Measurements from ENCODE around the gene NPL.

Gene NPL

DNA sequence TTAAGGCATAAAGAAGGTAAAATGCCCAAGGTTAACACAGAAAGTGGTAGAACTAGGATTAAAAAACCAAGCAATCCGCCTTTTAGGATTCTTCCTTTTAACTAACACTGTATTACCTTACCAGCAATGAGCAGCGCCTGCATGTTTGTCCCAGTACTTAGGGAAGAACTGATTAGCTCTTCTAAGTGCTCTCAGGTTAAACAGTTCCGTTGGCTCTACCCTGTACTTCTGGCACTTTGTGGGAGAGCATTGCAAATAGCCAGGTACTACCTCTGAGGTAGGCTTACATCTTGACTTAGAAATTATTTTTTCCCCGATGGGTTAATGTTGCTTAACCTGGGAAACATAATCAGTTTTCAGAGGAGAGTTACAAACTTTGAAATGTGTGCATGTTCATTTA is 71.1 kb downstream of the NPL start:
- no peak for TF ChIP-seq CTCF (IDR thresholded peaks at IDR 0.05)
- H3K4me1 ChIP-seq, result no peaks in the 10 kb centered on the region
- no peak overlapping the region for H3K27ac ChIP-seq
- H3K9me3 ChIP-seq (ENCODE audit: control insufficient read depth, low read length), result no peaks in the 10 kb centered on the region
- peaks cover 2% of the 10 kb centered on the region for H3K79me2 ChIP-seq
- no peak overlapping the region for H2AFZ ChIP-seq
- H3K27me3 ChIP-seq (ENCODE audit: control insufficient read depth, insufficient read depth, low read length), result no peaks in the 10 kb centered on the region
- no peak overlapping the region for H3K4me3 ChIP-seq (ENCODE audit: low read depth, low read length)
- H3K4me2 ChIP-seq (ENCODE audit: low read length), result no peak overlapping the region
- no peaks in the 10 kb centered on the region for H3K36me3 ChIP-seq (ENCODE audit: control insufficient read depth, insufficient read depth, low read length)
- H3K9ac ChIP-seq, result no peak overlapping the region

DNA sequence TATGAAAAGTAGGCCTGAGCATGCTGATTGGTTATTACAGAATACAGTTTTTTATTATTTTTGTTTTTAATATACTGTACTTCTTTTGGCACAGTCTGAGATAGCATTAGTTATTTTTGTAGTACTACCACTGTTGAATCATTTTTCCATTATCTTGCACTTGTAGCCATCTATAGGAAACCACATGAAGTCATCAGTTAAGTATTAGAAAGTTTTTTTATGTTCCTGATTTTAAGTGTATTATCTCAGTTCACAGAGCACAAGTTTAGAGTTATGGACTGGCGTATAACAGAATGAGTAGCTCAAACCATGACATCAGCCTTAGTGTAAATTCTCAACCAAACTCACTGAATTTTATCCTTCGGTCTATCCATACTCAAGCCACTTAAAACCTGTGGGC is 72.4 kb downstream of the NPL start:
- H3K4me3 ChIP-seq (ENCODE audit: low read depth, low read length), result no peak overlapping the region
- H3K4me1 ChIP-seq, result no peaks in the 10 kb centered on the region
- peaks cover 2% of the 10 kb centered on the region for H3K79me2 ChIP-seq
- H3K4me2 ChIP-seq (ENCODE audit: low read length), result no peak overlapping the region
- H2AFZ ChIP-seq, result no peak overlapping the region
- no peaks in the 10 kb centered on the region for H3K9me3 ChIP-seq (ENCODE audit: control insufficient read depth, low read length)
- no peak overlapping the region for H3K27ac ChIP-seq
- no peak overlapping the region for H3K9ac ChIP-seq
- no peak for TF ChIP-seq CTCF (IDR thresholded peaks at IDR 0.05)
- H3K36me3 ChIP-seq (ENCODE audit: control insufficient read depth, insufficient read depth, low read length), result no peaks in the 10 kb centered on the region
- H3K27me3 ChIP-seq (ENCODE audit: control insufficient read depth, insufficient read depth, low read length), result no peaks in the 10 kb centered on the region

DNA sequence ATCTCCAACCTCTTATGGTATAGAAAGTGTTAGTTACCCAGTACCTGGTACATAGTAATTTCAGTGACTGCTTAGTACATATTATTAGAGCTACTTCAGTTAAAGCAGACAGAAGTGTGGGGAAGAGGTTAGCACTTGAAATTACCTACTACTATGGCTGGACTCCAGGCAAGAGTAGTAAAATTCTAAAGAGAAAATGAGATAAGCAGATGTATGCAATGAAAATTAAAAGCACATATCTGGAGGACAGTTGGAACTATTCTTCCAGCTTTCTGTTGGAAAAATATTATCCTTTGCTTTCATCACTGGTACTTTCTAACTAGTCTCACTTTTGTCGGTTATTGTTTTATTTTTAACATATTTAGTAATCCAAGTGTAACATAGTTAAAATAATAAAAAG is 73.3 kb downstream of the NPL start:
- Histone ChIP-seq H2AFZ (no peak overlapping the region), H3K27ac (no peak overlapping the region), H3K27me3 (ENCODE audit: control insufficient read depth, insufficient read depth, low read length) (no peaks in the 10 kb centered on the region), H3K9ac (no peak overlapping the region), H3K4me1 (no peaks in the 10 kb centered on the region), H3K4me2 (ENCODE audit: low read length) (no peak overlapping the region), H3K79me2 (peaks cover 2% of the 10 kb centered on the region), H3K4me3 (ENCODE audit: low read depth, low read length) (no peak overlapping the region), H3K36me3 (ENCODE audit: control insufficient read depth, insufficient read depth, low read length) (no peaks in the 10 kb centered on the region), H3K9me3 (ENCODE audit: control insufficient read depth, low read length) (no peaks in the 10 kb centered on the region)
- no peak for TF ChIP-seq CTCF (IDR thresholded peaks at IDR 0.05)

- H3K9ac ChIP-seq, result no peak overlapping the region
- H3K4me3 ChIP-seq (ENCODE audit: low read depth, low read length), result no peak overlapping the region
- H3K36me3 ChIP-seq (ENCODE audit: control insufficient read depth, insufficient read depth, low read length), result no peaks in the 10 kb centered on the region
- no peaks in the 10 kb centered on the region for H3K4me1 ChIP-seq
- H3K9me3 ChIP-seq (ENCODE audit: control insufficient read depth, low read length), result no peaks in the 10 kb centered on the region
- no peak for TF ChIP-seq CTCF (IDR thresholded peaks at IDR 0.05)
- peaks cover under 1% of the 10 kb centered on the region for H3K79me2 ChIP-seq
- no peak overlapping the region for H3K27ac ChIP-seq
- no peak overlapping the region for H3K4me2 ChIP-seq (ENCODE audit: low read length)
- no peaks in the 10 kb centered on the region for H3K27me3 ChIP-seq (ENCODE audit: control insufficient read depth, insufficient read depth, low read length)
- H2AFZ ChIP-seq, result no peak overlapping the region
These were observed 74.4 kb downstream of the NPL start for GRCh38 chr1:182863940-182864339.

- H2AFZ ChIP-seq, result no peak overlapping the region
These were observed 78.3 kb downstream of the NPL start for GRCh38 chr1:182867861-182868260.

More at GRCh38 chr1:182867861-182868260, 78.3 kb downstream of the NPL start:
- Histone ChIP-seq H3K79me2 (no peaks in the 10 kb centered on the region), H3K4me3 (ENCODE audit: low read depth, low read length) (no peak overlapping the region), H3K36me3 (ENCODE audit: control insufficient read depth, insufficient read depth, low read length) (no peaks in the 10 kb centered on the region), H3K9ac (no peak overlapping the region), H3K27ac (no peak overlapping the region), H3K4me2 (ENCODE audit: low read length) (no peak overlapping the region), H3K4me1 (no peaks in the 10 kb centered on the region), H3K27me3 (ENCODE audit: control insufficient read depth, insufficient read depth, low read length) (no peaks in the 10 kb centered on the region), H3K9me3 (ENCODE audit: control insufficient read depth, low read length) (no peaks in the 10 kb centered on the region)
- TF ChIP-seq CTCF (IDR thresholded peaks at IDR 0.05), result no peak
